Measurements from ENCODE around the gene HDGFL1. TPM values are rescaled to one million over a fixed set of nuclear protein-coding genes. Genes with fewer than 3 reads are reported as not detected.

HDGFL1 gene
- total RNA-seq, 1 experiment from 2014 or later, result not detected

- Histone ChIP-seq H3K27me3 (ENCODE audit: insufficient read depth, low read depth) (no peaks in the 10 kb centered on the region), H3K4me2 (no peak overlapping the region), H2AFZ (no peak overlapping the region), H3F3A (ENCODE audit: insufficient read depth, low read depth) (no peaks in the 10 kb centered on the region), H3K27ac (no peak overlapping the region), H3K9me2 (ENCODE audit: insufficient read depth) (no peaks in the 10 kb centered on the region), H3K4me3 (no peak overlapping the region), H3K36me3 (ENCODE audit: low read depth) (no peaks in the 10 kb centered on the region), H3K4me1 (replicated peaks; ENCODE audit: insufficient read depth) (no peaks in the 10 kb centered on the region), H3K79me2 (ENCODE audit: low read depth) (no peaks in the 10 kb centered on the region), H4K20me1 (ENCODE audit: insufficient read depth) (no peaks in the 10 kb centered on the region), H3K9me3 (ENCODE audit: insufficient read depth, low read depth) (no peaks in the 10 kb centered on the region)
- ChIA-PET CTCF (no interaction called here), POLR2A (ENCODE audit: unreplicated experiment) (no interaction called here)
- intact Hi-C loops (cut with micrococcal nuclease; ENCODE audit: unreplicated experiment), result no loop called here
- no peak for DNase-seq
- TF ChIP-seq, protein P1, sequence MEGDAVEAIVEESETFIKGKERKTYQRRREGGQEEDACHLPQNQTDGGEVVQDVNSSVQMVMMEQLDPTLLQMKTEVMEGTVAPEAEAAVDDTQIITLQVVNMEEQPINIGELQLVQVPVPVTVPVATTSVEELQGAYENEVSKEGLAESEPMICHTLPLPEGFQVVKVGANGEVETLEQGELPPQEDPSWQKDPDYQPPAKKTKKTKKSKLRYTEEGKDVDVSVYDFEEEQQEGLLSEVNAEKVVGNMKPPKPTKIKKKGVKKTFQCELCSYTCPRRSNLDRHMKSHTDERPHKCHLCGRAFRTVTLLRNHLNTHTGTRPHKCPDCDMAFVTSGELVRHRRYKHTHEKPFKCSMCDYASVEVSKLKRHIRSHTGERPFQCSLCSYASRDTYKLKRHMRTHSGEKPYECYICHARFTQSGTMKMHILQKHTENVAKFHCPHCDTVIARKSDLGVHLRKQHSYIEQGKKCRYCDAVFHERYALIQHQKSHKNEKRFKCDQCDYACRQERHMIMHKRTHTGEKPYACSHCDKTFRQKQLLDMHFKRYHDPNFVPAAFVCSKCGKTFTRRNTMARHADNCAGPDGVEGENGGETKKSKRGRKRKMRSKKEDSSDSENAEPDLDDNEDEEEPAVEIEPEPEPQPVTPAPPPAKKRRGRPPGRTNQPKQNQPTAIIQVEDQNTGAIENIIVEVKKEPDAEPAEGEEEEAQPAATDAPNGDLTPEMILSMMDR (conservative IDR thresholded peaks at IDR 0.05), result no peak
- no peak for TF ChIP-seq EZH2 (IDR thresholded peaks at IDR 0.05; ENCODE audit: low read depth)
- BruUV-seq (replicated peaks), result no TSS peak
Measured at GRCh38 chr6:22614547-22614946, 45.2 kb downstream of the HDGFL1 start.

- intact Hi-C loops (cut with micrococcal nuclease; ENCODE audit: unreplicated experiment), result no loop called here
- POLR2A ChIA-PET (ENCODE audit: unreplicated experiment), result no interaction called here
- TF ChIP-seq, protein P1 (conservative IDR thresholded peaks at IDR 0.05), result no peak
- no peak for TF ChIP-seq EZH2 (IDR thresholded peaks at IDR 0.05; ENCODE audit: low read depth)
Measured at GRCh38 chr6:22621028-22621427, 51.7 kb downstream of the HDGFL1 start.

More at GRCh38 chr6:22621028-22621427, 51.7 kb downstream of the HDGFL1 start:
- H3K9me3 ChIP-seq (ENCODE audit: insufficient read depth, low read depth), result no peaks in the 10 kb centered on the region
- CTCF ChIA-PET, result no interaction called here
- no peak overlapping the region for H2AFZ ChIP-seq
- no peak for DNase-seq
- H3K4me1 ChIP-seq (replicated peaks; ENCODE audit: insufficient read depth), result no peaks in the 10 kb centered on the region
- no peaks in the 10 kb centered on the region for H3K27me3 ChIP-seq (ENCODE audit: insufficient read depth, low read depth)
- no peak overlapping the region for H3K4me2 ChIP-seq
- H3F3A ChIP-seq (ENCODE audit: insufficient read depth, low read depth), result no peaks in the 10 kb centered on the region
- no peak overlapping the region for H3K4me3 ChIP-seq
- no peaks in the 10 kb centered on the region for H4K20me1 ChIP-seq (ENCODE audit: insufficient read depth)
- no TSS peak for BruUV-seq (replicated peaks)
- no peaks in the 10 kb centered on the region for H3K36me3 ChIP-seq (ENCODE audit: low read depth)
- H3K79me2 ChIP-seq (ENCODE audit: low read depth), result no peaks in the 10 kb centered on the region
- H3K9me2 ChIP-seq (ENCODE audit: insufficient read depth), result no peaks in the 10 kb centered on the region
- H3K27ac ChIP-seq, result no peak overlapping the region
